Measurements from ENCODE around the gene MAP2K1.
"Not testable (repeated sequence)": the region's sequence is repeated elsewhere in the genome, so short reads cannot be mapped to it uniquely, and the experiment has no call there.

The MAP2K1 gene

DNA sequence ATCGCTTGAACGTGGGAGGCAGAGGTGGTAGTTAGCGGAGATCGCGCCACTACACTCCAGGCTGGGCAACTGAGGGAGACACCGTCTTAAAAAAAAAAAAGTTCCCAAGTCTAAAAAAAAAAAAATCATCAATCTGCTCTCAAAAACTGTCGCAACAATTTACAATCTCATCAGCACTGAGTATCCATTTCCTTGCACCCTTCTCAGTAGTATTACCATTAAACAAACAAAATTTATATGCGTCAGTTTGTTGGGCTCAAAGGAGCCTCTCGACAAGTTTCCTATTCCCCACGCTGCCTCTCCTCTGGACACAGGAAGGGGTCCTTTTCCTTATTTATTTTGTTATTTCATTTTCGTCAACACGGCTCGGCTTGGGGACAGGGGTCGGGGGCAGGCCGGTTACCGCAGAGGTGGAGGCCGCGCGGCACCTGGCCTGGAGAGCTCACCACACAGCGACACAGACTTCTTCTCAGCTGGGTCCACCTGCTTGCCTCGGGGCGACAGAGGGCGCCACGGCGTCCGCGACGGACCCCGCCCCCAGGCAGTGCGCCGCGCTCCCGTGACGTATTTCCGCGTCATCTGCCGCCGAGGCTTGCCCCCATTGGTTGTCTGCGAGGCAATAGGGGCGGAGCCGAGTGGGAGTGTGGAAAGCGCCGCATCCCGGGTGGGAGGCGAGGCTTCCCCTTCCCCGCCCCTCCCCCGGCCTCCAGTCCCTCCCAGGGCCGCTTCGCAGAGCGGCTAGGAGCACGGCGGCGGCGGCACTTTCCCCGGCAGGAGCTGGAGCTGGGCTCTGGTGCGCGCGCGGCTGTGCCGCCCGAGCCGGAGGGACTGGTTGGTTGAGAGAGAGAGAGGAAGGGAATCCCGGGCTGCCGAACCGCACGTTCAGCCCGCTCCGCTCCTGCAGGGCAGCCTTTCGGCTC lies at the start of gene MAP2K1:
TSS of gene MAP2K1 (plus strand) at position 709 of the 920 bp plus-strand sequence. CDS start 436 bp downstream, outside the sequence.
- DNase-seq (ENCODE audit: low spot score), result peak; percentile 97
- in situ Hi-C loops (cut with MboI; ENCODE audit: low sequenced_read_pairs, unreplicated experiment), result loop anchor here (10.0 kb wide), 1 partner anchor 108 kb away; the partner anchor contains the start of gene SNAPC5
- TF ChIP-seq, protein P1, sequence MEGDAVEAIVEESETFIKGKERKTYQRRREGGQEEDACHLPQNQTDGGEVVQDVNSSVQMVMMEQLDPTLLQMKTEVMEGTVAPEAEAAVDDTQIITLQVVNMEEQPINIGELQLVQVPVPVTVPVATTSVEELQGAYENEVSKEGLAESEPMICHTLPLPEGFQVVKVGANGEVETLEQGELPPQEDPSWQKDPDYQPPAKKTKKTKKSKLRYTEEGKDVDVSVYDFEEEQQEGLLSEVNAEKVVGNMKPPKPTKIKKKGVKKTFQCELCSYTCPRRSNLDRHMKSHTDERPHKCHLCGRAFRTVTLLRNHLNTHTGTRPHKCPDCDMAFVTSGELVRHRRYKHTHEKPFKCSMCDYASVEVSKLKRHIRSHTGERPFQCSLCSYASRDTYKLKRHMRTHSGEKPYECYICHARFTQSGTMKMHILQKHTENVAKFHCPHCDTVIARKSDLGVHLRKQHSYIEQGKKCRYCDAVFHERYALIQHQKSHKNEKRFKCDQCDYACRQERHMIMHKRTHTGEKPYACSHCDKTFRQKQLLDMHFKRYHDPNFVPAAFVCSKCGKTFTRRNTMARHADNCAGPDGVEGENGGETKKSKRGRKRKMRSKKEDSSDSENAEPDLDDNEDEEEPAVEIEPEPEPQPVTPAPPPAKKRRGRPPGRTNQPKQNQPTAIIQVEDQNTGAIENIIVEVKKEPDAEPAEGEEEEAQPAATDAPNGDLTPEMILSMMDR (IDR thresholded peaks at IDR 0.05; ENCODE audit: borderline replicate concordance, control extremely low read depth, extremely low read depth, insufficient read depth, missing control alignments), result peak; percentile 91

DNA sequence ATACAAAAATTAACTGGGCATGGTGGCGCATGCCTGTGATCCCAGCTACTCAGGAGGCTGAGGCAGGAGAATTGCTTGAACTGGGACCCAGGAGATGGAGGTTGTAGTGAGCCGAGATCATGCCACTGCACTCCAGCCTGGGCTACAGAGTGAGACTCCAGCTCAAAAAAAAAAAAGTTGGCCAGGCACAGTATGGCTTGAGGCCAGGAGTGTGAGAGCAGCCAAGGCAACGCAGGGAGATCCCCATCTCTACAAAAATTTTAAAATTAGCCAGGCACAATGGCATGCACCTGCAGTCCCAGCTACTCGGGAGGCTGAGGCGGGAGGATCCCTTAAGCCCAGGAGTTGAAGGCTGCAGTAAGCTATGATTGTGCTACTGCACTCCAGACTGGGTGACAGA lies 38.2 kb upstream of the MAP2K1 start:
- in situ Hi-C loops (cut with MboI; ENCODE audit: low sequenced_read_pairs, unreplicated experiment); DNase-seq (ENCODE audit: low spot score): not testable (repeated sequence)

DNA sequence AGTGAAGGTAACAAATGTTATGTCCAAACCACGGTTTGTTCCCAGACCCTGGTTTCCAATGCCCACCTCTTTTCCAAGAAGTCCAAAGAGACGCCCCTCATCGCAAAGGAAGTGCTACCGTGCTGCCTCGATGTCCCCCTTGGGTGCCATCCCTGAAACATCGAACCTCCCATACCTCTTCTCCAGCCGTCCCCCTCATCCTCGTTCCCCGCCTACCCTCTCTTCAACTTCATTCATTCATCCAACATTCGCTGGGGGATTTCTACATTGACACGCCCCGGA lies 30.7 kb upstream of the MAP2K1 start:
- no peak for DNase-seq (ENCODE audit: low spot score)
- in situ Hi-C loops (cut with MboI; ENCODE audit: low sequenced_read_pairs, unreplicated experiment), result no loop called here

DNA sequence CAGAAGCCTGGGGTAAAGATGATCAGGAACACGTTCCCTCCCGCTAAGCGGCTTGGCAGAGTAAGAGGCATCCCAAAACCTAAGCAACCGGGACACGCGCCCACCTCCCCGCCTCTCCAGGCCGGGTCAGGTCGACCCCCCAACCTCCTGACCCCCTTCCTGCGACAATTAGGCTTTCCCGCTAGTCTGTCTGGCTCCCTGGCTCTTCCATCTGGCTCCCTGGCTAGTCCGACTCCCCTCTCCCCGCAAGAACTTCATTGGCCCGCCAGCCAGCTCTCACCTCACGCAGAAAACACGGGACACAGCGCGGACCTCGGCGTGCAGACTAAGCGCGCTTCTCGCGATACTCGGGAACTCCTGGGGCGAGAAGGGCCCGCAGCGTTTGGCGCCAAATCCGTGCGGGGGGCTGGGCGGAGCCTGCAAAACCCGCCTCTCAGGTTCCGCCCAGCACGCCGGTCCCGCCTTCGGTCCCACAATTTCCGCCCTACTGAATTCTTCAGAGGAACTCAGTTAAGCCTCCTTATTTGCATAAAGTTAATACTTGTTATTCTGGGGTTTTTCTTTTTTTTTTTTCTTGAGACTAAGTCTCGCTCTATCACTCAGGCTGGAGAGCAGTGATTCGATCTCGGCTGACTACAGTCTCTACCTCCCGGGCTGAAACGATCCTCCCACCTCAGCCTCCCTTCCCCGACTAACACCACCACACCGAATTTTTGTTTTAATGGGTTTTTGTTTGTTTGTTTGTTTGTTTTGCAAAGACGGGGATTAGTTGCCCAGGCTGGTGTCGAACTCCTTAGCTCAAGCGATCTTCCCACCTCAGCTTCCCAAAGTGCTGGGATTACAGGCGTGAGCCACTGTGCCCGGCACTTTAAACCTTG lies 30.1 kb upstream of the MAP2K1 start, which contains the start of gene TIPIN:
TSS of gene TIPIN (minus strand) at position 327 of the 878 bp plus-strand sequence. CDS start 3,738 bp downstream, outside the sequence.
- peak; percentile 97 for DNase-seq (ENCODE audit: low spot score)
- in situ Hi-C loops (cut with MboI; ENCODE audit: low sequenced_read_pairs, unreplicated experiment), result no loop called here
- TF ChIP-seq, protein P1 (IDR thresholded peaks at IDR 0.05; ENCODE audit: borderline replicate concordance, control extremely low read depth, extremely low read depth, insufficient read depth, missing control alignments), result no peak

More for the DNA sequence above, 30.7 kb upstream of the MAP2K1 start:
- TF ChIP-seq, protein P1 (IDR thresholded peaks at IDR 0.05; ENCODE audit: borderline replicate concordance, control extremely low read depth, extremely low read depth, insufficient read depth, missing control alignments), result no peak

DNA sequence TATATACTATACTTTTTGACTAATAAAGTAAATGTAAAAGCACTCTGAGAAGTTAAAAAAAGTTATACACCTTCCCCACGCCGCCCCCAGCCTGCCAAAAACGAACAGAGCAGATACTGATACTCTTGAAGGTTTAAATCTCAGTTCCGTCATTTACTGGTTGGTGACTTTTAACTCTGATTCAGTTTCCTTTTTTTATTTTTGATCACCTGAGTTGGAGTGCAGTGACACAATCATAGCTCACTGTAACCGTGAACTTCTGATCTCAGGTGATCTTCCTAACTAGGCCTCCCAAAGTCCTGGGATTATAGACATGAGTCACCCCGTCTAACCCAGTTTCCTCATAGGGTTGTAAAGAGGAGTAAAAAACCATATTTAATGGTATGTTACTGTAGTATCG lies 27.0 kb upstream of the MAP2K1 start:
- in situ Hi-C loops (cut with MboI; ENCODE audit: low sequenced_read_pairs, unreplicated experiment), result no loop called here

DNA sequence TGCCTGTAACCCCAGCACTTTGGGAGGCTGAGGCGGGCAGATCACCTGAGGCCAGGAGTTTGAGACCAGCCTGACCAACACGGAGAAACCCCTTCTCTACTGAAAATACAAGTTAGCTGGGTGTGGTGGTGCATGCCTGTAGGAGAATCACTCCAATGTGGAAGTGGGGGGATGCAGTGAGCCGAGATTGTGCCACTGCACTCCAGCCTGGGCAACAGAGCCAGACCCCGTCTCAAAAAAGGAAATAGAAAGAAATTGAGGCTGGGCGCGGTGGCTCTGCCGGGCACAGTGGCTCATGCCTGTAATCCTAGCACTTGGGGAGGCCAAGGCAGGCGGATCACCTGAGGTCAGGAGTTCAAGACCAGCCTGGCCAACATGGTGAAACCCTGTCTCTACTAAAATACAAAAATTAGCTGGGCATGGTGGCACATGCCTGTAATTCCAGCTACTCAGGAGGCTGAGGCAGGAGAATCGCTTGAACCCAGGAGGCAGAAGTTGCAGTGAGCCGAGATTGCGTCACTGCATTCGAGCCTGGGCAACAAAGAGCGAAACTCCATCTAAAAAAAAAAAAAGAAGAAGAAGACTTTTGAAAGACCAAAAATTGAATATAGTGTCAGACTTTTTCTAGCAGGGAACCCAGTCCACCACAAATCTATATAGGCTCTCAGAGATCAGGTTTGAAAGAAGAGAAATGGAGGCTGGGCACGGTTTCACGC lies 24.8 kb upstream of the MAP2K1 start:
- in situ Hi-C loops (cut with MboI; ENCODE audit: low sequenced_read_pairs, unreplicated experiment), result not testable (repeated sequence)

More for the DNA sequence above, 27.0 kb upstream of the MAP2K1 start:
- TF ChIP-seq, protein P1 (IDR thresholded peaks at IDR 0.05; ENCODE audit: borderline replicate concordance, control extremely low read depth, extremely low read depth, insufficient read depth, missing control alignments), result no peak
- peak; percentile 52 for DNase-seq (ENCODE audit: low spot score)

DNA sequence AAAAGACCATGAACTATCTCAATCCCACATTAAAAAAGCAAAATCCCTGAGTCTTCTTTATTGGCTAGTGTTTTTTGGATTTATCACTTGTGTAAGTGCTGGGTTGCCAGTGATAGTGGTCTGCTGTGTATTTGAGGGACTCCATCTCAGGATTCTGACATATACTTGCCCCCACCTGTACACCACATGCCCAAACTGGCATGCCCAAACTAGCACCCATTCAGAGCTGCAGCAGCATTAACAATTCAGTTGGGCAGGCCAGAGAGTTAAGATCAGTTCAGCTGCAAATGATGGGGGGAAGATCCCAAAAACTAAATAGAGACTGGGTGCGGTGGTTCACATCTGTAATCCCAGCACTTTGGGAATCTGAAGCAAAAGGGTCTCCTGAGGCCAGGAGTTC lies 23.9 kb upstream of the MAP2K1 start:
- TF ChIP-seq, protein P1 (IDR thresholded peaks at IDR 0.05; ENCODE audit: borderline replicate concordance, control extremely low read depth, extremely low read depth, insufficient read depth, missing control alignments), result no peak
- in situ Hi-C loops (cut with MboI; ENCODE audit: low sequenced_read_pairs, unreplicated experiment), result no loop called here
- no peak for DNase-seq (ENCODE audit: low spot score)

More for the DNA sequence above, 24.8 kb upstream of the MAP2K1 start:
- not testable (repeated sequence) for DNase-seq (ENCODE audit: low spot score)

Measured in GM13976 (cell line).